Ascending aorta (tissue), 2 donors: ENCODE data around the gene AADACL3. TPM values are rescaled to one million over a fixed set of nuclear protein-coding genes. Genes with fewer than 3 reads are reported as not detected.

Source experiments
- DNase-seq, 2 donors: peaks; one replicate each; pipeline ENCODE4 v3.0.0-alpha.2; 2019; ENCODE audit warnings: low spot score in 2 of 2
- H3K27ac ChIP-seq, 2 donors: fragments of 200-600 bp; sonication (generic); one replicate each; pipeline ENCODE4 v1.5.1; 2016 to 2017; ENCODE audit warnings: mild to moderate bottlenecking in 1 of 2
- H3K27me3 ChIP-seq: fragments of 200-600 bp; sonication (generic); one replicate; pipeline ENCODE4 v1.5.1; 2017
- H3K36me3 ChIP-seq, 2 donors: fragments of 200-600 bp; sonication (generic); one replicate each; pipeline ENCODE4 v1.5.1; 2016
- H3K4me1 ChIP-seq, 2 donors: fragments of 200-600 bp; sonication (generic); one replicate each; pipeline ENCODE4 v1.5.1; 2016 to 2017; ENCODE audit warnings: mild to moderate bottlenecking in 1 of 2
- H3K4me3 ChIP-seq, 2 donors: fragments of 200-600 bp; sonication (generic); one replicate each; pipeline ENCODE4 v1.5.1; 2016 to 2017; ENCODE audit warnings: mild to moderate bottlenecking in 1 of 2
- H3K9me3 ChIP-seq, 2 donors: fragments of 200-600 bp; sonication (generic); one replicate each; pipeline ENCODE4 v1.5.1; 2016
- intact Hi-C: fragments of 100-400 bp; cut with DNase I; formaldehyde crosslinking; loops from one replicate; pipeline ENCODE4 v1.15.1; 2023
- total RNA-seq: library from RNA; depleted of rRNA; stranded (reverse); fragments of >200 nt; gene quantifications from one replicate; pipeline ENCODE4 v1.1.0, GENCODE V29; 2016
- TF ChIP-seq, protein P1 (sequence below), 3 experiments: fragments of 200-600 bp in 2 of 3; fragments of 450-650 bp in 1 of 3; sonication (generic) in 2 of 3; IDR thresholded peaks; one replicate each; pipeline ENCODE4 v1.5.1; 2016 to 2019; ENCODE audit warnings: antibody characterized with exemption in 3 of 3, mild to moderate bottlenecking in 1 of 3, moderate library complexity in 1 of 3

AADACL3 gene
- total RNA-seq, 1 donor from 2014 or later: not detected

- no peaks in the 10 kb centered on the region for H3K36me3 ChIP-seq
- no peak overlapping the region for H3K4me3 ChIP-seq
- DNase-seq: no peak
- peaks cover 0 to 18% of the 10 kb centered on the region in 2 donors for H3K9me3 ChIP-seq
- intact Hi-C loops: no loop called here
- no peak overlapping the region for H3K27ac ChIP-seq
- H3K4me1 ChIP-seq: no peaks in the 10 kb centered on the region
- no peaks in the 10 kb centered on the region for H3K27me3 ChIP-seq
- TF ChIP-seq, protein P1, sequence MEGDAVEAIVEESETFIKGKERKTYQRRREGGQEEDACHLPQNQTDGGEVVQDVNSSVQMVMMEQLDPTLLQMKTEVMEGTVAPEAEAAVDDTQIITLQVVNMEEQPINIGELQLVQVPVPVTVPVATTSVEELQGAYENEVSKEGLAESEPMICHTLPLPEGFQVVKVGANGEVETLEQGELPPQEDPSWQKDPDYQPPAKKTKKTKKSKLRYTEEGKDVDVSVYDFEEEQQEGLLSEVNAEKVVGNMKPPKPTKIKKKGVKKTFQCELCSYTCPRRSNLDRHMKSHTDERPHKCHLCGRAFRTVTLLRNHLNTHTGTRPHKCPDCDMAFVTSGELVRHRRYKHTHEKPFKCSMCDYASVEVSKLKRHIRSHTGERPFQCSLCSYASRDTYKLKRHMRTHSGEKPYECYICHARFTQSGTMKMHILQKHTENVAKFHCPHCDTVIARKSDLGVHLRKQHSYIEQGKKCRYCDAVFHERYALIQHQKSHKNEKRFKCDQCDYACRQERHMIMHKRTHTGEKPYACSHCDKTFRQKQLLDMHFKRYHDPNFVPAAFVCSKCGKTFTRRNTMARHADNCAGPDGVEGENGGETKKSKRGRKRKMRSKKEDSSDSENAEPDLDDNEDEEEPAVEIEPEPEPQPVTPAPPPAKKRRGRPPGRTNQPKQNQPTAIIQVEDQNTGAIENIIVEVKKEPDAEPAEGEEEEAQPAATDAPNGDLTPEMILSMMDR (IDR thresholded peaks at IDR 0.05): no peak
Measured at GRCh38 chr1:12748778-12749355, 33.0 kb downstream of the AADACL3 start.

- H3K4me1 ChIP-seq: no peaks in the 10 kb centered on the region
- TF ChIP-seq, protein P1 (IDR thresholded peaks at IDR 0.05): no peak
- H3K4me3 ChIP-seq: no peak overlapping the region
- intact Hi-C loops: no loop called here
- DNase-seq: no peak
- H3K36me3 ChIP-seq: no peaks in the 10 kb centered on the region
- peaks cover 0 to under 1% of the 10 kb centered on the region in 2 donors for H3K9me3 ChIP-seq
- H3K27me3 ChIP-seq: no peaks in the 10 kb centered on the region
- H3K27ac ChIP-seq: no peak overlapping the region
Measured at GRCh38 chr1:12754738-12755137, 38.8 kb downstream of the AADACL3 start.

DNA sequence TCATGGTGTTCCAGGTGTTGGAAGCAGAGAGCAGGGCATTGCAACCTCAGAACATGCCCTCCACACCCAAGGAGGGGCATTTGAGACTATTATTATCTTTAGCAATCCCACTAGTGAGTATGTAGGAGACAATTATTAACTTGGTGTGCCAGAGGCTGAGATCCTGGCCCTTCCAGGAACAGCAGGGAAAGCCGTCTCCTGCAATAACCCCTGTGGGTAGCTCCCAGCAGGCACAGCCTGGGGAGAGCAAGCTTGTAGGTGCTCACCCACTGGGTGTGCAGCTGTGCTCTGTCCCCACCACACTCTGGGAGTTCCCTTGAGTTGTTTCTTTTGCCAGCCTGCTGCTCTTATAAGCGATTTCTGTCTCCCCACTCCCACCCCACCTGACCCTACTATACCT, 40.4 kb downstream of the AADACL3 start:
- no peak overlapping the region for H3K27ac ChIP-seq
- H3K9me3 ChIP-seq: no peaks in the 10 kb centered on the region
- intact Hi-C loops: no loop called here
- H3K36me3 ChIP-seq: no peaks in the 10 kb centered on the region
- no peaks in the 10 kb centered on the region for H3K4me1 ChIP-seq
- H3K27me3 ChIP-seq: no peaks in the 10 kb centered on the region
- no peak for DNase-seq
- TF ChIP-seq, protein P1 (IDR thresholded peaks at IDR 0.05): no peak
- H3K4me3 ChIP-seq: no peak overlapping the region

DNA sequence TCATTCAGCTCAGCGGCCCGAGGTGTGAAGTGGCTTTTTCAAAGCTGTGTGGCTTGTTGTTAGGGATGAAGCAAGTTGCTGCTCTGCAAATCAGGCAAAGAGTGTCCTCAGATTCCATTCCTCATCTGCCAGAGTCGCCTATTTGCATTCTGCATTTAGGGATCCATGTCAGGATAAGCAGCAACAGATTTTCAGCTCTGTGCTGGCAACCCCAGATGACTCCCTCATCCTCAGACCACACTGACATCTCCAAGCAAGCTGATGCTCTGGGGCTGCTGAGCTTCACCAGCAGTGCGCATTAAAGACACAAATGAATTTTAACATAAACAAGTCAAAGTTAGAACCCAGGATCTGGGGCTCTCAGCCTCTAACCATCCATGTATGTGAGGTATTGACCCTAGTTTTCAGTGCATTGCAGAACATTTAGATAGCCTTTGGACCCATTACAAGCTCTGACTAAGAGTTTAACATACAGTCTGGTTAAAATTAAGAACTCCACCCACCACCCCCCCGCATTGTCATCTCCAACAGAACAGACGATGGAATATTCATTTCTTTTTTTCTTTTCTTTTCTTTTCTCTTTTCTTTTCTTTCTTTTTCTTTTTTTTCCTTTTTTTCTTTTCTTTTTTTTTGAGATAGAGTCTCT, 41.0 kb downstream of the AADACL3 start:
- Histone ChIP-seq H3K9me3 (no peaks in the 10 kb centered on the region), H3K4me3 (no peak overlapping the region), H3K36me3 (no peaks in the 10 kb centered on the region), H3K27ac (no peak overlapping the region), H3K27me3 (no peaks in the 10 kb centered on the region), H3K4me1 (no peaks in the 10 kb centered on the region)
- DNase-seq: no peak
- intact Hi-C loops: no loop called here
- TF ChIP-seq, protein P1 (IDR thresholded peaks at IDR 0.05): no peak

DNA sequence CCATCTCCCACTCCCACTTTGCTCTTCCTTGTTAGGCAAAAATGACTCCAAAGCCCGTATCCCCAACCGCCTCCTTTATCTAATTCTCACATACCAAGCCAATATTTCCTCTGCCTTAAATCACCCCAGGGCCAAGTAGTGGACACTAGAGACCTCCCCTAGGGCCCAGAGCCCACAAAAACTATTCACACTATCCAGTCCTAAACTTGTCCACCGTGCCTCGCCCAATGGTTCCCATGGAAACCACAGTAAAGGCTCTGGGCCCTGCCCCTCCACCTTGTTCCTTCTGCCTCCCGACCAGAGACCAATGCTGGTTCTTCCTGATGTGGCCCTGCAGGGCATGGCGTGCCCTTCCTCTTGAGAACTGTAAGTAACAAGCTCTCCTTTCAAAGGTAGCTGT, 41.9 kb downstream of the AADACL3 start:
- intact Hi-C loops: no loop called here
- DNase-seq: no peak
- Histone ChIP-seq H3K36me3 (no peaks in the 10 kb centered on the region), H3K4me3 (no peak overlapping the region), H3K27ac (no peak overlapping the region), H3K4me1 (no peaks in the 10 kb centered on the region), H3K27me3 (no peaks in the 10 kb centered on the region), H3K9me3 (no peaks in the 10 kb centered on the region)
- TF ChIP-seq, protein P1 (IDR thresholded peaks at IDR 0.05): no peak
